Activated T-cell treated with anti-CD3 and anti-CD28 coated beads, Interleukin-2, amount 50 U/mL, for 24 hours (primary cell): ENCODE data around the gene HTRA3.

ENCODE experiments used
- DNase-seq: peaks from one replicate; pipeline ENCODE4 v3.0.0-alpha.2; 2020
- H3K27ac Mint-ChIP-seq: 2 replicates; pipeline ENCODE4 v1.8.0; 2020; ENCODE audit warnings: mild to moderate bottlenecking, mixed read lengths
- H3K27me3 Mint-ChIP-seq: 2 replicates; pipeline ENCODE4 v1.8.0; 2020; ENCODE audit warnings: mixed read lengths
- H3K36me3 Mint-ChIP-seq: 2 replicates; pipeline ENCODE4 v1.8.0; 2020; ENCODE audit warnings: low read depth, mixed read lengths
- H3K4me1 Mint-ChIP-seq: 2 replicates; pipeline ENCODE4 v1.8.0; 2020; ENCODE audit warnings: low read depth, mixed read lengths
- H3K4me3 Mint-ChIP-seq: 2 replicates; pipeline ENCODE4 v1.8.0; 2020; ENCODE audit warnings: mild to moderate bottlenecking, moderate library complexity, mixed read lengths
- H3K9me3 Mint-ChIP-seq: 2 replicates; pipeline ENCODE4 v1.8.0; 2020; ENCODE audit warnings: mixed read lengths

Gene HTRA3

GRCh38 chr4:8284391-8284790, 14.8 kb downstream of the HTRA3 start:
- H3K36me3 Mint-ChIP-seq: no peaks in the 10 kb centered on the region
- no peaks in the 10 kb centered on the region for H3K9me3 Mint-ChIP-seq
- H3K4me1 Mint-ChIP-seq: no peaks in the 10 kb centered on the region
- DNase-seq: no peak
- no peak overlapping the region for H3K4me3 Mint-ChIP-seq
- H3K27me3 Mint-ChIP-seq: no peaks in the 10 kb centered on the region
- no peak overlapping the region for H3K27ac Mint-ChIP-seq

GRCh38 chr4:8285143-8285975, 15.8 kb downstream of the HTRA3 start:
- Mint-ChIP-seq H3K4me1 (no peaks in the 10 kb centered on the region), H3K9me3 (no peaks in the 10 kb centered on the region), H3K27ac (no peak overlapping the region), H3K36me3 (no peaks in the 10 kb centered on the region), H3K4me3 (no peak overlapping the region), H3K27me3 (no peaks in the 10 kb centered on the region)
- DNase-seq: no peak

- DNase-seq: no peak
- Mint-ChIP-seq H3K27me3 (no peaks in the 10 kb centered on the region), H3K36me3 (no peaks in the 10 kb centered on the region), H3K4me3 (no peak overlapping the region), H3K27ac (no peak overlapping the region), H3K4me1 (no peaks in the 10 kb centered on the region), H3K9me3 (no peaks in the 10 kb centered on the region)
Observed at GRCh38 chr4:8285976-8286718, 16.6 kb downstream of the HTRA3 start.

- Mint-ChIP-seq H3K27ac (no peak overlapping the region), H3K4me3 (no peak overlapping the region), H3K36me3 (no peaks in the 10 kb centered on the region), H3K4me1 (no peaks in the 10 kb centered on the region), H3K9me3 (no peaks in the 10 kb centered on the region), H3K27me3 (no peaks in the 10 kb centered on the region)
- no peak for DNase-seq
Observed at GRCh38 chr4:8286719-8287342, 17.3 kb downstream of the HTRA3 start.

- no peaks in the 10 kb centered on the region for H3K9me3 Mint-ChIP-seq
- no peaks in the 10 kb centered on the region for H3K36me3 Mint-ChIP-seq
- no peaks in the 10 kb centered on the region for H3K4me1 Mint-ChIP-seq
- no peak overlapping the region for H3K4me3 Mint-ChIP-seq
- no peak overlapping the region for H3K27ac Mint-ChIP-seq
- no peaks in the 10 kb centered on the region for H3K27me3 Mint-ChIP-seq
- DNase-seq: no peak
Observed at GRCh38 chr4:8287343-8288280, 18.1 kb downstream of the HTRA3 start.

GRCh38 chr4:8289151-8289750, 19.7 kb downstream of the HTRA3 start:
- Mint-ChIP-seq H3K27me3 (no peaks in the 10 kb centered on the region), H3K36me3 (no peaks in the 10 kb centered on the region), H3K9me3 (no peaks in the 10 kb centered on the region), H3K4me1 (no peaks in the 10 kb centered on the region), H3K27ac (no peak overlapping the region), H3K4me3 (no peak overlapping the region)
- no peak for DNase-seq

GRCh38 chr4:8289956-8290700, 20.6 kb downstream of the HTRA3 start:
- Mint-ChIP-seq H3K36me3 (no peaks in the 10 kb centered on the region), H3K4me3 (no peak overlapping the region), H3K4me1 (no peaks in the 10 kb centered on the region), H3K27ac (no peak overlapping the region), H3K27me3 (no peaks in the 10 kb centered on the region), H3K9me3 (no peaks in the 10 kb centered on the region)
- no peak for DNase-seq

- Mint-ChIP-seq H3K36me3 (no peaks in the 10 kb centered on the region), H3K4me3 (no peak overlapping the region), H3K27me3 (no peaks in the 10 kb centered on the region), H3K9me3 (no peaks in the 10 kb centered on the region), H3K27ac (no peak overlapping the region), H3K4me1 (no peaks in the 10 kb centered on the region)
- DNase-seq: no peak
Observed at GRCh38 chr4:8290701-8290970, 21.1 kb downstream of the HTRA3 start.

- DNase-seq: no peak
- H3K27me3 Mint-ChIP-seq: no peaks in the 10 kb centered on the region
- H3K27ac Mint-ChIP-seq: no peak overlapping the region
- H3K4me3 Mint-ChIP-seq: no peak overlapping the region
- H3K36me3 Mint-ChIP-seq: no peaks in the 10 kb centered on the region
- H3K4me1 Mint-ChIP-seq: no peaks in the 10 kb centered on the region
- no peaks in the 10 kb centered on the region for H3K9me3 Mint-ChIP-seq
Observed at GRCh38 chr4:8291036-8291682, 21.6 kb downstream of the HTRA3 start.

- no peaks in the 10 kb centered on the region for H3K27me3 Mint-ChIP-seq
Observed at GRCh38 chr4:8291701-8292477, 22.3 kb downstream of the HTRA3 start.

GRCh38 chr4:8292478-8293107, 23.0 kb downstream of the HTRA3 start:
- no peak for DNase-seq
- H3K27ac Mint-ChIP-seq: no peak overlapping the region
- no peaks in the 10 kb centered on the region for H3K4me1 Mint-ChIP-seq
- H3K36me3 Mint-ChIP-seq: no peaks in the 10 kb centered on the region
- no peaks in the 10 kb centered on the region for H3K9me3 Mint-ChIP-seq
- no peaks in the 10 kb centered on the region for H3K27me3 Mint-ChIP-seq
- H3K4me3 Mint-ChIP-seq: no peak overlapping the region

More at GRCh38 chr4:8291701-8292477, 22.3 kb downstream of the HTRA3 start:
- DNase-seq: no peak
- H3K27ac Mint-ChIP-seq: no peak overlapping the region
- no peaks in the 10 kb centered on the region for H3K4me1 Mint-ChIP-seq
- no peak overlapping the region for H3K4me3 Mint-ChIP-seq
- no peaks in the 10 kb centered on the region for H3K9me3 Mint-ChIP-seq
- H3K36me3 Mint-ChIP-seq: no peaks in the 10 kb centered on the region
